Adrenal gland (tissue), 5 donors: Measurements from ENCODE around the gene MRC1.

Experiments used
- POLR2A ChIP-seq, 2 donors: fragments of 450-650 bp; IDR thresholded peaks; one replicate each; pipeline ENCODE4 v1.6.1; 2017; ENCODE audit warnings: antibody characterized with exemption in 2 of 2, mild to moderate bottlenecking in 2 of 2, moderate library complexity in 1 of 2
- TF ChIP-seq, protein P1 (sequence below), 6 experiments: fragments of 450-650 bp in 4 of 6; fragments of 200-600 bp in 2 of 6; sonication (generic) in 1 of 6; IDR thresholded peaks; 1 replicate in 5 of 6; 2 replicates in 1 of 6; pipeline versions ENCODE4 v1.5.1 to v1.8.0; 2016 to 2021; ENCODE audit warnings: antibody characterized with exemption in 6 of 6, mild to moderate bottlenecking in 2 of 6, moderate library complexity in 1 of 6
- donor health status: DM: no; HTN: no; CAD: no.

DNA sequence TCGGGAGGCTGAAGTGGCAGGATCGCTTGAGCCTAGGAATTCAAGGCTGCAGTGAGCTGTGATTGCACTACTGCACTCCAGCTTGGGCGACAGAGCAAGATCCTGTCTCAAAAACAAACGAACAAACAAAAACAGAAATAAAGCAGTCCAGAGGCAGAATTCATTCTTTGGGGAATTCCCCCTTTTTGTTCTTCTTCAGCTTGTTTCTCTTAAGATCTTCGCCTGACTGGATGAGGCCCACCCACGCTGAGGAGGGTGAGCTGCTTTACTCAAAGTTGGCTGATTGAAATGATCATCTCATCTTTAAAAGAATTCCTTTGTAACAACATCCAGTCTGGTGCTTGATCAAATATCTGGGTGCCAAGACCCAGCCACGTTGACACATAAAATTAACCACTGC lies 10.7 kb downstream of the MRC1 start:
- no peak for TF ChIP-seq POLR2A (IDR thresholded peaks at IDR 0.05)
- TF ChIP-seq, protein P1, sequence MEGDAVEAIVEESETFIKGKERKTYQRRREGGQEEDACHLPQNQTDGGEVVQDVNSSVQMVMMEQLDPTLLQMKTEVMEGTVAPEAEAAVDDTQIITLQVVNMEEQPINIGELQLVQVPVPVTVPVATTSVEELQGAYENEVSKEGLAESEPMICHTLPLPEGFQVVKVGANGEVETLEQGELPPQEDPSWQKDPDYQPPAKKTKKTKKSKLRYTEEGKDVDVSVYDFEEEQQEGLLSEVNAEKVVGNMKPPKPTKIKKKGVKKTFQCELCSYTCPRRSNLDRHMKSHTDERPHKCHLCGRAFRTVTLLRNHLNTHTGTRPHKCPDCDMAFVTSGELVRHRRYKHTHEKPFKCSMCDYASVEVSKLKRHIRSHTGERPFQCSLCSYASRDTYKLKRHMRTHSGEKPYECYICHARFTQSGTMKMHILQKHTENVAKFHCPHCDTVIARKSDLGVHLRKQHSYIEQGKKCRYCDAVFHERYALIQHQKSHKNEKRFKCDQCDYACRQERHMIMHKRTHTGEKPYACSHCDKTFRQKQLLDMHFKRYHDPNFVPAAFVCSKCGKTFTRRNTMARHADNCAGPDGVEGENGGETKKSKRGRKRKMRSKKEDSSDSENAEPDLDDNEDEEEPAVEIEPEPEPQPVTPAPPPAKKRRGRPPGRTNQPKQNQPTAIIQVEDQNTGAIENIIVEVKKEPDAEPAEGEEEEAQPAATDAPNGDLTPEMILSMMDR (IDR thresholded peaks at IDR 0.05) = no peak
